ENCODE results near the gene ASTN2.
"Not testable (repeated sequence)": the region's sequence is repeated elsewhere in the genome, so short reads cannot be mapped to it uniquely, and the experiment has no call there.

The ASTN2 gene

GRCh38 chr9:117081641-117082317, 333.1 kb downstream of the ASTN2 start:
- no peak for DNase-seq (ENCODE audit: low read depth in 3 of 3, low spot score in 1 of 3)

- DNase-seq (ENCODE audit: low read depth in 3 of 3, low spot score in 1 of 3), result no peak
These were observed 334.0 kb downstream of the ASTN2 start for GRCh38 chr9:117080765-117081390.

- DNase-seq (ENCODE audit: low read depth in 3 of 3, low spot score in 1 of 3), result no peak
These were observed 338.1 kb downstream of the ASTN2 start for GRCh38 chr9:117076571-117077290.

GRCh38 chr9:117075636-117076035, 339.2 kb downstream of the ASTN2 start:
- DNase-seq (ENCODE audit: low read depth in 3 of 3, low spot score in 1 of 3), result no peak

- DNase-seq (ENCODE audit: low read depth in 3 of 3, low spot score in 1 of 3), result no peak
These were observed 339.9 kb downstream of the ASTN2 start for GRCh38 chr9:117074784-117075520.

GRCh38 chr9:117074342-117074662, 340.6 kb downstream of the ASTN2 start:
- DNase-seq (ENCODE audit: low read depth in 3 of 3, low spot score in 1 of 3), result no peak

- DNase-seq (ENCODE audit: low read depth in 3 of 3, low spot score in 1 of 3), result no peak
These were observed 341.1 kb downstream of the ASTN2 start for GRCh38 chr9:117073539-117074341.

GRCh38 chr9:117073071-117073470, 341.8 kb downstream of the ASTN2 start:
- DNase-seq (ENCODE audit: low read depth in 3 of 3, low spot score in 1 of 3), result no peak

GRCh38 chr9:117072216-117072615, 342.6 kb downstream of the ASTN2 start:
- no peak for DNase-seq (ENCODE audit: low read depth in 3 of 3, low spot score in 1 of 3)

- DNase-seq (ENCODE audit: low read depth in 3 of 3, low spot score in 1 of 3), result not testable (repeated sequence)
These were observed 343.1 kb downstream of the ASTN2 start for GRCh38 chr9:117071673-117072207.

- no peak for DNase-seq (ENCODE audit: low read depth in 3 of 3, low spot score in 1 of 3)
These were observed 351.0 kb downstream of the ASTN2 start for GRCh38 chr9:117063721-117064471.

GRCh38 chr9:117060963-117061362, 353.9 kb downstream of the ASTN2 start:
- DNase-seq (ENCODE audit: low read depth in 3 of 3, low spot score in 1 of 3), result no peak

- no peak for DNase-seq (ENCODE audit: low read depth in 3 of 3, low spot score in 1 of 3)
These were observed 364.9 kb downstream of the ASTN2 start for GRCh38 chr9:117050007-117050406.

GRCh38 chr9:117046666-117047327, 368.1 kb downstream of the ASTN2 start:
- no peak for DNase-seq (ENCODE audit: low read depth in 3 of 3, low spot score in 1 of 3)

GRCh38 chr9:117044241-117044640, 370.6 kb downstream of the ASTN2 start:
- no peak for DNase-seq (ENCODE audit: low read depth in 3 of 3, low spot score in 1 of 3)

- DNase-seq (ENCODE audit: low read depth in 3 of 3, low spot score in 1 of 3), result no peak
These were observed 371.7 kb downstream of the ASTN2 start for GRCh38 chr9:117043159-117043558.

- no peak for DNase-seq (ENCODE audit: low read depth in 3 of 3, low spot score in 1 of 3)
These were observed 379.3 kb downstream of the ASTN2 start for GRCh38 chr9:117035546-117035945.

GRCh38 chr9:117034866-117035265, 380.0 kb downstream of the ASTN2 start:
- no peak for DNase-seq (ENCODE audit: low read depth in 3 of 3, low spot score in 1 of 3)

- DNase-seq (ENCODE audit: low read depth in 3 of 3, low spot score in 1 of 3), result no peak
These were observed 384.5 kb downstream of the ASTN2 start for GRCh38 chr9:117030254-117030768.
